HepG2 (cell line): ENCODE data around the gene FRMD4A. TPM values are rescaled to one million over a fixed set of nuclear protein-coding genes. Genes with fewer than 3 reads are reported as not detected.

Source experiments
- ATAC-seq: fragments of 200-7000 bp; cut with Tn5 transposase; 3 replicates; pipeline ENCODE4 v1.9.1; 2020; ENCODE audit warnings: mild to moderate bottlenecking, moderate library complexity
- BruUV-seq: library from RNA; stranded (reverse); fragments of 400-500 nt; replicated peaks from 2 replicates; lab custom pipeline; 2021; lab: Mats Ljungman, UMichigan
- CTCF ChIA-PET: fragments of 300-600 bp; formaldehyde crosslinking; extraction: SDS; loops from one replicate; lab custom pipeline; 2021; ENCODE audit warnings: low total read pairs, inconsistent platforms, low intra/inter-chr PET ratio; lab: Yijun Ruan, JAX
- POLR2A ChIA-PET: fragments of 350-600 bp; sonication (Branson Sonifier 250); formaldehyde crosslinking; loops from one replicate; lab custom pipeline; 2020; ENCODE audit warnings: antibody characterized with exemption, inconsistent platforms; lab: Yijun Ruan, JAX
- DNase-seq: peaks from one replicate; pipeline ENCODE4 v3.0.0-alpha.2; 2015; ENCODE audit warnings: low spot score
- FAIRE-seq: peaks from 3 replicates; lab custom pipeline; 2011; peaks lifted over from hg19 to GRCh38; lab: Jason Lieb, UNC
- H2AFZ ChIP-seq: one replicate; pipeline ENCODE4 v1.6.1; 2011; ENCODE audit warnings: low read length, inconsistent platforms
- H3K27ac ChIP-seq: fragments of 300-600 bp; 3 replicates; pipeline ENCODE4 v1.8.0; 2011; ENCODE audit warnings: mixed run types, mild to moderate bottlenecking, mixed read lengths, low read length, inconsistent platforms; ENCODE audit not compliant: insufficient read depth; ENCODE audit errors: extremely low read length
- H3K27me3 ChIP-seq, 2 experiments: fragments of 200-600 bp in 1 of 2; 2 replicates in 1 of 2; 3 replicates in 1 of 2; pipeline versions ENCODE4 v1.6.0 to v1.8.0; 2011; ENCODE audit warnings: low read length in 2 of 2, mild to moderate bottlenecking in 2 of 2, moderate library complexity in 2 of 2, inconsistent platforms in 1 of 2; ENCODE audit not compliant: insufficient read depth in 2 of 2, control insufficient read depth in 1 of 2
- H3K36me3 ChIP-seq, 2 experiments: fragments of 200-600 bp in 1 of 2; replicated peaks in 1 of 2; 2 replicates in 1 of 2; 3 replicates in 1 of 2; pipeline versions ENCODE4 v1.5.1 to v1.8.0; 2011; ENCODE audit warnings: low read length in 2 of 2, inconsistent platforms in 1 of 2; ENCODE audit not compliant: insufficient read depth in 2 of 2, control insufficient read depth in 1 of 2
- H3K4me1 ChIP-seq: 2 replicates; pipeline ENCODE4 v1.5.1; 2012; ENCODE audit warnings: low read length, inconsistent platforms; ENCODE audit not compliant: insufficient read depth
- H3K4me2 ChIP-seq: 2 replicates; pipeline ENCODE4 v1.6.0; 2011; ENCODE audit warnings: low read depth, low read length, inconsistent platforms
- H3K4me3 ChIP-seq, 3 experiments: fragments of 200-600 bp in 1 of 3; sonication (generic), shearing (Covaris generic) in 1 of 3; replicated peaks in 1 of 3; 2 replicates each; pipeline ENCODE4 v1.5.1; 2011 to 2016; ENCODE audit warnings: low read length in 3 of 3, inconsistent platforms in 2 of 3, low read depth in 2 of 3, mild to moderate bottlenecking in 2 of 3, control low read depth in 1 of 3, mixed read lengths in 1 of 3; ENCODE audit not compliant: insufficient read depth in 1 of 3
- H3K79me2 ChIP-seq: one replicate; pipeline ENCODE4 v1.6.1; 2011; ENCODE audit warnings: low read length, inconsistent platforms; ENCODE audit not compliant: insufficient read depth
- H3K9ac ChIP-seq: 2 replicates; pipeline ENCODE4 v1.6.0; 2011; ENCODE audit warnings: mild to moderate bottlenecking, low read depth, low read length, inconsistent platforms; ENCODE audit not compliant: insufficient read depth
- H3K9me3 ChIP-seq: 2 replicates; pipeline ENCODE4 v1.5.1; 2012; ENCODE audit warnings: mild to moderate bottlenecking, low read length
- H4K20me1 ChIP-seq: 2 replicates; pipeline ENCODE4 v1.6.0; 2011; ENCODE audit warnings: inconsistent platforms, mild to moderate bottlenecking, low read length, moderate library complexity; ENCODE audit not compliant: insufficient read depth
- ETV6 ChIP-seq: sonication (generic); formaldehyde crosslinking; conservative IDR thresholded peaks from 2 replicates; pipeline ENCODE4 v1.4.0; 2020; ENCODE audit warnings: missing genetic modification reagents
- FOSL2 ChIP-seq: sonication (generic); formaldehyde crosslinking; IDR thresholded peaks from 2 replicates; pipeline ENCODE4 v1.4.0; 2020; ENCODE audit warnings: missing genetic modification reagents
- HCFC1 ChIP-seq: fragments of 150-350 bp; IDR thresholded peaks from 2 replicates; pipeline ENCODE4 v1.6.1; 2014; ENCODE audit warnings: low read depth, low read length
- HMG20A ChIP-seq: IDR thresholded peaks from 2 replicates; pipeline ENCODE4 v1.6.1; 2016; ENCODE audit warnings: borderline replicate concordance
- HNRNPLL ChIP-seq: fragments of 200-400 bp; formaldehyde crosslinking; IDR thresholded peaks from 2 replicates; pipeline ENCODE4 v1.6.1; 2017; ENCODE audit warnings: mild to moderate bottlenecking, low read depth, low read length; ENCODE audit not compliant: poor library complexity, severe bottlenecking
- IKZF5 ChIP-seq: IDR thresholded peaks from 2 replicates; pipeline ENCODE4 v1.6.1; 2018; ENCODE audit warnings: missing genetic modification reagents, mild to moderate bottlenecking, missing compliant biosample characterization
- IRX3 ChIP-seq: sonication (generic); formaldehyde crosslinking; IDR thresholded peaks from 2 replicates; pipeline ENCODE4 v1.8.1; 2023; ENCODE audit warnings: mild to moderate bottlenecking, low read depth, missing genetic modification reagents, borderline replicate concordance
- RARG ChIP-seq: sonication (generic); formaldehyde crosslinking; IDR thresholded peaks from 2 replicates; pipeline ENCODE4 v1.4.0; 2020; ENCODE audit warnings: low read depth, mild to moderate bottlenecking, missing genetic modification reagents
- RFX5 ChIP-seq: IDR thresholded peaks from 2 replicates; pipeline ENCODE4 v1.6.1; 2011; ENCODE audit warnings: low read depth, low read length, improper control_type of control experiment
- RORA ChIP-seq: sonication (generic); formaldehyde crosslinking; IDR thresholded peaks from 2 replicates; pipeline ENCODE4 v1.5.0; 2020; ENCODE audit warnings: mild to moderate bottlenecking, missing genetic modification reagents, moderate library complexity
- SNRNP70 ChIP-seq: fragments of 200-400 bp; formaldehyde crosslinking; IDR thresholded peaks from 2 replicates; pipeline ENCODE4 v1.6.1; 2017; ENCODE audit warnings: mild to moderate bottlenecking, low read depth, low read length, moderate library complexity
- SSRP1 ChIP-seq: IDR thresholded peaks from 2 replicates; pipeline ENCODE4 v1.6.1; 2016; ENCODE audit warnings: control low read depth
- YY1 ChIP-seq: IDR thresholded peaks from 2 replicates; pipeline ENCODE4 v1.6.1; 2011; ENCODE audit warnings: low read length, low read depth, moderate library complexity, mild to moderate bottlenecking; ENCODE audit not compliant: insufficient read depth, insufficient replicate concordance
- ZFAT ChIP-seq: sonication (generic); formaldehyde crosslinking; conservative IDR thresholded peaks from 2 replicates; pipeline ENCODE4 v1.8.1; 2023; ENCODE audit warnings: missing genetic modification reagents, inconsistent platforms
- ZKSCAN5 ChIP-seq: sonication (generic); formaldehyde crosslinking; IDR thresholded peaks from 2 replicates; pipeline ENCODE4 v1.5.1; 2020; ENCODE audit warnings: mild to moderate bottlenecking, missing genetic modification reagents
- ZNF30 ChIP-seq: sonication (generic); formaldehyde crosslinking; IDR thresholded peaks from 2 replicates; pipeline ENCODE4 v1.5.0; 2020; ENCODE audit warnings: mild to moderate bottlenecking, missing genetic modification reagents
- ZNF350 ChIP-seq: sonication (generic); formaldehyde crosslinking; IDR thresholded peaks from 2 replicates; pipeline ENCODE4 v1.4.0; 2020; ENCODE audit warnings: mild to moderate bottlenecking, low read depth, missing genetic modification reagents, borderline replicate concordance
- ZNF720 ChIP-seq: sonication (generic); formaldehyde crosslinking; IDR thresholded peaks from 2 replicates; pipeline ENCODE4 v1.4.0; 2020; ENCODE audit warnings: missing genetic modification reagents
- WGBS: methylation state at CpG from one replicate; pipeline ENCODE4 v1.1.6; 2017; ENCODE audit warnings: low lambda C conversion rate; 5-methylcytosine and 5-hydroxymethylcytosine counted together
- in situ Hi-C: cut with HindIII; loops from 2 replicates; pipeline ENCODE4 v1.10.0; 2017; ENCODE audit warnings: low pct_unique_long_range_greater_than_20kb; ENCODE audit not compliant: extremely low pct_ligation_motif_present
- intact Hi-C: fragments of 100-400 bp; cut with micrococcal nuclease; formaldehyde crosslinking; loops from one replicate; pipeline ENCODE4 v1.10.0; 2022; ENCODE audit not compliant: unreplicated experiment
- polyA plus RNA-seq, 8 experiments: library from polyadenylated mRNA; depleted of rRNA in 3 of 8; stranded (reverse) in 7 of 8; unstranded in 1 of 8; fragments of >200 nt; fragmentation: Illumina TruSeq in 4 of 8; extraction: Trizol in 4 of 8; gene quantifications; 2 replicates each; pipeline versions ENCODE4 v1.2.1 to v1.2.3, GENCODE V29; 2011 to 2016; ENCODE audit warnings: low read depth in 4 of 8, missing spikeins in 1 of 8, mixed read lengths in 1 of 8; ENCODE audit not compliant: insufficient read depth in 1 of 8
- total RNA-seq, 5 experiments: library from RNA; depleted of rRNA; stranded (reverse); fragments of >200 nt; fragmentation: Illumina TruSeq; extraction: Trizol; gene quantifications; 2 replicates each; pipeline ENCODE4 v1.2.3, GENCODE V29; 2016; ENCODE audit warnings: low read depth in 1 of 5

The FRMD4A gene
- total and polyA plus RNA-seq, 2 of the 13 experiments (the other 11 are each of a cell fraction or from before 2014, with no cell fraction given) = 0.09 to 0.26 TPM

DNA sequence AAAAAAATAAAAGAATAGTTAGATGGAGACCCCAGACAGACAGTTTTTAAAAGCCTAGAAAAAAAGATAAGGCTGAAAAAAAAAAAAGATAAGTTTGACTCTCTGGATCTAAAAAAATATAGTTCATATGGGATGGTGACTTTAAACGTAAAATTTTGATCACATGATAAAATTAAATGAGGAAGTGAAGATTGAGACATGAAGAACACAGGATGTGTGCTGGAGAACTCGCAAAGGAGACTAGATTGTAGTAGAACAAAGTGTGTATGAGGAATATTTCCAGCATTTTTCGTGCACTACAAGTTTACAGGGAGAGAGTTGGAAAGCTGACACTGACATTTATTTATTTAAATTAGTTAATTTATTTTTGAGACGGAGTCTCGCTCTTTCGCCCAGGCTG lies 457.5 kb downstream of the FRMD4A start:
- ChIA-PET CTCF (no interaction called here), POLR2A (no interaction called here)
- intact Hi-C loops = no loop called here
- no TSS peak for BruUV-seq
- H3K27me3 ChIP-seq = peaks cover 0 to 20% of the 10 kb centered on the region in 2 experiments; a peak in 3 of 5 replicates
- peaks cover 13% of the 10 kb centered on the region for H3K4me1 ChIP-seq
- H3K36me3 ChIP-seq = no peaks in the 10 kb centered on the region
- FAIRE-seq = no peak
- no peaks in the 10 kb centered on the region for H3K9me3 ChIP-seq
- WGBS = 41% methylated on average over 6 of the region's 6 CpGs
- H3K4me3 ChIP-seq = no peak overlapping the region
- no peak overlapping the region for H3K4me2 ChIP-seq
- TF ChIP-seq RARG (no peak), IRX3 (CRISPR knock-in tag) (no peak), ZNF720 (CRISPR knock-in tag) (no peak), HNRNPLL (no peak), HMG20A (no peak), HCFC1 (no peak), ZFAT (CRISPR knock-in tag) (no peak), IKZF5 (CRISPR knock-in tag) (no peak)
- H2AFZ ChIP-seq = no peak overlapping the region
- H4K20me1 ChIP-seq = no peaks in the 10 kb centered on the region
- no peak for DNase-seq
- in situ Hi-C loops = no loop called here
- no peak for ATAC-seq
- no peaks in the 10 kb centered on the region for H3K79me2 ChIP-seq
- H3K9ac ChIP-seq = no peak overlapping the region
- no peak overlapping the region for H3K27ac ChIP-seq

DNA sequence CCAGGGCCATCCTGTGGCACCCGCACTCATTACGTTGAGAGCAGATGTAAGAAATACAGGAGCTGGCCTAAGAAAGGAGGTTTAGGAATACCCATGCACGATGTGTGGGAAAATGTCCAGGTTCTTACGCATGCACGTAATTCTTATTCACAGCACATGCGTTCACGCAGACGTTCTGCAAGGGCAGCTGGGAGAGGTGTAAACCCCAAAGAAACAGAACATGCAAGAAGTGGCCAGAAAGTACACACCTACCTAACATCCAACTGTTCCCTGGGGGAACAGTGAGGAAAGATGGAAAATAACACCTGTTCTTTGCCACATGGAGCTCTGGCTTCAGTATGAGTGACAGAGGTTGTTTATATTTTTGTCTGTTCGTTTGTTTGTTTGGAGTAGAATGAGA lies 458.3 kb downstream of the FRMD4A start:
- Histone ChIP-seq H4K20me1 (no peaks in the 10 kb centered on the region), H3K27ac (no peak overlapping the region), H3K79me2 (no peaks in the 10 kb centered on the region), H3K4me3 (no peak overlapping the region), H2AFZ (no peak overlapping the region), H3K36me3 (no peaks in the 10 kb centered on the region), H3K27me3 (peaks cover 0 to 20% of the 10 kb centered on the region in 2 experiments; a peak in 3 of 5 replicates), H3K4me1 (peaks cover 5% of the 10 kb centered on the region), H3K9ac (no peak overlapping the region), H3K4me2 (no peak overlapping the region), H3K9me3 (no peaks in the 10 kb centered on the region)
- in situ Hi-C loops = no loop called here
- WGBS = 53% methylated on average over 8 of the region's 9 CpGs
- FAIRE-seq (no peak), ATAC-seq (no peak), DNase-seq (no peak)
- no TSS peak for BruUV-seq
- intact Hi-C loops = no loop called here
- TF ChIP-seq RORA (CRISPR knock-in tag) (no peak), YY1 (no peak), FOSL2 (CRISPR knock-in tag) (no peak), ZNF30 (CRISPR knock-in tag) (no peak), ZNF350 (CRISPR knock-in tag) (no peak), SSRP1 (CRISPR knock-in tag) (no peak), RFX5 (no peak), SNRNP70 (no peak), ZKSCAN5 (CRISPR knock-in tag) (no peak), ETV6 (CRISPR knock-in tag) (no peak)
- POLR2A ChIA-PET = no interaction called here
- CTCF ChIA-PET = no interaction called here
